Upper lobe of right lung (tissue), 1 donor: ENCODE data around the gene CGAS. TPM values are rescaled to one million over a fixed set of nuclear protein-coding genes. Genes with fewer than 3 reads are reported as not detected.
A peak's percentile ranks its signal among the peaks of the same experiment; 100 is the strongest.
"Not testable (repeated sequence)": the region's sequence is repeated elsewhere in the genome, so short reads cannot be mapped to it uniquely, and the experiment has no call there.

ENCODE experiments used
- ATAC-seq: fragments of 200-7000 bp; cut with Tn5 transposase; one replicate; pipeline ENCODE4 v1.9.1; 2020; ENCODE audit warnings: mild to moderate bottlenecking, moderate library complexity
- DNase-seq: peaks from one replicate; pipeline ENCODE4 v3.0.0-alpha.2; 2020
- H3K27ac ChIP-seq: fragments of 200-600 bp; one replicate; pipeline ENCODE4 v1.8.0; 2022
- H3K27me3 ChIP-seq: fragments of 200-600 bp; one replicate; pipeline ENCODE4 v1.8.0; 2022; ENCODE audit warnings: mild to moderate bottlenecking
- H3K36me3 ChIP-seq: fragments of 200-600 bp; one replicate; pipeline ENCODE4 v1.8.0; 2022
- H3K4me1 ChIP-seq: fragments of 200-600 bp; one replicate; pipeline ENCODE4 v1.8.0; 2022
- H3K4me3 ChIP-seq: fragments of 200-600 bp; one replicate; pipeline ENCODE4 v1.8.0; 2022; ENCODE audit warnings: mild to moderate bottlenecking
- H3K9me3 ChIP-seq: fragments of 200-600 bp; one replicate; pipeline ENCODE4 v1.8.0; 2022
- CTCF ChIP-seq: fragments of 200-600 bp; IDR thresholded peaks from one replicate; pipeline ENCODE4 v1.8.0; 2022; ENCODE audit warnings: antibody characterized with exemption
- intact Hi-C: fragments of 100-400 bp; cut with DNase I; formaldehyde crosslinking; loops from one replicate; pipeline ENCODE4 v1.11.0; 2022
- total RNA-seq: library from RNA; stranded (reverse); fragmentation: NEBNext Ultra II Directional; extraction: Animal tissue kit (Norgen Biotek cat#: 25700); gene quantifications from one replicate; pipeline ENCODE4 v1.2.1, GENCODE V29; 2021
- donor health status: DM: no; HTN: yes; CAD: no; lungs with severe emphysema.

CGAS gene
- total RNA-seq, 1 donor from 2014 or later: 5.9 TPM

GRCh38 chr6:73388433-73388799, 63.7 kb downstream of the CGAS start:
- Histone ChIP-seq H3K4me1 (peaks cover 5% of the 10 kb centered on the region), H3K27ac (peak overlapping the region; percentile 74), H3K4me3 (peak overlapping the region; percentile 61), H3K9me3 (no peaks in the 10 kb centered on the region), H3K27me3 (no peaks in the 10 kb centered on the region), H3K36me3 (no peaks in the 10 kb centered on the region)
- DNase-seq (no peak), ATAC-seq (no peak)
- no peak for TF ChIP-seq CTCF
- intact Hi-C loops: no loop called here

GRCh38 chr6:73382462-73383113, 69.5 kb downstream of the CGAS start:
- ATAC-seq: no peak

GRCh38 chr6:73381531-73381930, 70.6 kb downstream of the CGAS start:
- DNase-seq, H3K27me3 ChIP-seq, H3K36me3 ChIP-seq, ATAC-seq, H3K4me1 ChIP-seq, H3K9me3 ChIP-seq, intact Hi-C loops, H3K4me3 ChIP-seq, H3K27ac ChIP-seq: not testable (repeated sequence)

More at GRCh38 chr6:73382462-73383113, 69.5 kb downstream of the CGAS start:
- Histone ChIP-seq H3K36me3 (no peaks in the 10 kb centered on the region), H3K27ac (no peak overlapping the region), H3K9me3 (no peaks in the 10 kb centered on the region), H3K4me3 (no peak overlapping the region), H3K4me1 (no peaks in the 10 kb centered on the region), H3K27me3 (no peaks in the 10 kb centered on the region)
- no peak for DNase-seq
- intact Hi-C loops: no loop called here
- TF ChIP-seq CTCF: no peak

- no peak for TF ChIP-seq CTCF
- Histone ChIP-seq H3K4me1 (no peaks in the 10 kb centered on the region), H3K27me3 (no peaks in the 10 kb centered on the region), H3K27ac (no peak overlapping the region), H3K9me3 (peaks cover under 1% of the 10 kb centered on the region), H3K4me3 (no peak overlapping the region), H3K36me3 (no peaks in the 10 kb centered on the region)
- intact Hi-C loops: no loop called here
- ATAC-seq: no peak
- DNase-seq: no peak
Observed at GRCh38 chr6:73377225-73377624, 74.9 kb downstream of the CGAS start.

GRCh38 chr6:73375216-73375615, 76.9 kb downstream of the CGAS start:
- no peak for ATAC-seq
- Histone ChIP-seq H3K27me3 (no peaks in the 10 kb centered on the region), H3K27ac (no peak overlapping the region), H3K9me3 (peaks cover 7% of the 10 kb centered on the region), H3K4me1 (no peaks in the 10 kb centered on the region), H3K4me3 (no peak overlapping the region), H3K36me3 (no peaks in the 10 kb centered on the region)
- no peak for TF ChIP-seq CTCF
- DNase-seq: no peak
- intact Hi-C loops: no loop called here

Other genes starting within 250 kb of the CGAS start
- gene KHDC1L, start 226.8 kb downstream of the CGAS start, total RNA-seq: not detected
- gene KHDC1, start 189.1 kb downstream of the CGAS start, total RNA-seq: 1.9 TPM
- gene DPPA5, start 98.0 kb downstream of the CGAS start, total RNA-seq: not detected
- gene KHDC3L, start 89.6 kb downstream of the CGAS start, total RNA-seq: not detected
- 1.2 TPM for gene OOEP, start 82.4 kb downstream of the CGAS start, total RNA-seq
- gene DDX43, start 57.5 kb downstream of the CGAS start, total RNA-seq: 2.5 TPM
- gene MTO1, start 9.4 kb upstream of the CGAS start, total RNA-seq: 23.1 TPM
- gene EEF1A1, start 68.7 kb upstream of the CGAS start, total RNA-seq: 9,028 TPM
- 26.5 TPM for gene SLC17A5, start 201.7 kb upstream of the CGAS start, total RNA-seq
- gene CD109, start 243.9 kb upstream of the CGAS start, total RNA-seq: 22.1 TPM